GM21717 (cell line): ENCODE results near the gene PLEKHA7.
"Not testable (repeated sequence)": the region's sequence is repeated elsewhere in the genome, so short reads cannot be mapped to it uniquely, and the experiment has no call there.

Source experiments
- ATAC-seq: cut with Tn5 transposase; IDR thresholded peaks from one replicate; pipeline ENCODE4 v1.9.1; 2021; ENCODE audit warnings: mild to moderate bottlenecking, moderate library complexity; ENCODE audit not compliant: unreplicated experiment

The PLEKHA7 gene, protein sequence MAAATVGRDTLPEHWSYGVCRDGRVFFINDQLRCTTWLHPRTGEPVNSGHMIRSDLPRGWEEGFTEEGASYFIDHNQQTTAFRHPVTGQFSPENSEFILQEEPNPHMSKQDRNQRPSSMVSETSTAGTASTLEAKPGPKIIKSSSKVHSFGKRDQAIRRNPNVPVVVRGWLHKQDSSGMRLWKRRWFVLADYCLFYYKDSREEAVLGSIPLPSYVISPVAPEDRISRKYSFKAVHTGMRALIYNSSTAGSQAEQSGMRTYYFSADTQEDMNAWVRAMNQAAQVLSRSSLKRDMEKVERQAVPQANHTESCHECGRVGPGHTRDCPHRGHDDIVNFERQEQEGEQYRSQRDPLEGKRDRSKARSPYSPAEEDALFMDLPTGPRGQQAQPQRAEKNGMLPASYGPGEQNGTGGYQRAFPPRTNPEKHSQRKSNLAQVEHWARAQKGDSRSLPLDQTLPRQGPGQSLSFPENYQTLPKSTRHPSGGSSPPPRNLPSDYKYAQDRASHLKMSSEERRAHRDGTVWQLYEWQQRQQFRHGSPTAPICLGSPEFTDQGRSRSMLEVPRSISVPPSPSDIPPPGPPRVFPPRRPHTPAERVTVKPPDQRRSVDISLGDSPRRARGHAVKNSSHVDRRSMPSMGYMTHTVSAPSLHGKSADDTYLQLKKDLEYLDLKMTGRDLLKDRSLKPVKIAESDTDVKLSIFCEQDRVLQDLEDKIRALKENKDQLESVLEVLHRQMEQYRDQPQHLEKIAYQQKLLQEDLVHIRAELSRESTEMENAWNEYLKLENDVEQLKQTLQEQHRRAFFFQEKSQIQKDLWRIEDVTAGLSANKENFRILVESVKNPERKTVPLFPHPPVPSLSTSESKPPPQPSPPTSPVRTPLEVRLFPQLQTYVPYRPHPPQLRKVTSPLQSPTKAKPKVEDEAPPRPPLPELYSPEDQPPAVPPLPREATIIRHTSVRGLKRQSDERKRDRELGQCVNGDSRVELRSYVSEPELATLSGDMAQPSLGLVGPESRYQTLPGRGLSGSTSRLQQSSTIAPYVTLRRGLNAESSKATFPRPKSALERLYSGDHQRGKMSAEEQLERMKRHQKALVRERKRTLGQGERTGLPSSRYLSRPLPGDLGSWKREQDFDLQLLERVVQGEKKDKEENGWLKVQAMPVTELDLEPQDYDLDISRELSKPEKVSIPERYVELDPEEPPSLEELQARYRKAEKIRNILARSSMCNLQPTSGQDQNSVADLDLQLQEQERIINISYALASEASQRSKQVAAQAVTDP

DNA sequence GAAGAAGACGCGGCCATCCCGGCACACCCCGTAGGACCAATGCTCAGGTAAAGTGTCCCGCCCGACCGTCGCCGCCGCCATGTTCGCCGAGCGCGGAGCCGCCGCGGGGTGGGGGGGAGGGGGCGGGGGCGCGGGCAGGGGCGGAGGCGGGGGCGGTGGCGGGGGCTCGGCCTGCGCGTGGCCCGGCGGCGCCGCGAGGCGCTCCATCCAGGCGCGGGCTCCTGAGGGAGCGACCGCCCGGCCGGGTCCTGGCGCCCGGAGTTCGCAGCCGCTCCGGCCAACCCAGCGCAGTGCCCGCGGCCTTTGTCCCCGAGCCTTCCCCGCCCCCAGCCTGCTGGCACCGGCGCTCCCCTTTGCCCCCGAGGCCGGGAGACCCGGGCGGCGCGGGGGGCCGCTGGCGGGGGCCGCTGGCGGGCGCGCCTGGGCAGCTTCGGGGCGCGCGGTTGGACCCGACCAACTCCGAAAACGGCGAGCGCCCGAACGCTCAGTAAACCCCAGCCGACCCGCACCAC is at the start of gene PLEKHA7:
TSS of gene PLEKHA7 (minus strand) at position 94 of the 512 bp plus-strand sequence. CDS start at position 81, 13 bp downstream.
- ATAC-seq = no peak

DNA sequence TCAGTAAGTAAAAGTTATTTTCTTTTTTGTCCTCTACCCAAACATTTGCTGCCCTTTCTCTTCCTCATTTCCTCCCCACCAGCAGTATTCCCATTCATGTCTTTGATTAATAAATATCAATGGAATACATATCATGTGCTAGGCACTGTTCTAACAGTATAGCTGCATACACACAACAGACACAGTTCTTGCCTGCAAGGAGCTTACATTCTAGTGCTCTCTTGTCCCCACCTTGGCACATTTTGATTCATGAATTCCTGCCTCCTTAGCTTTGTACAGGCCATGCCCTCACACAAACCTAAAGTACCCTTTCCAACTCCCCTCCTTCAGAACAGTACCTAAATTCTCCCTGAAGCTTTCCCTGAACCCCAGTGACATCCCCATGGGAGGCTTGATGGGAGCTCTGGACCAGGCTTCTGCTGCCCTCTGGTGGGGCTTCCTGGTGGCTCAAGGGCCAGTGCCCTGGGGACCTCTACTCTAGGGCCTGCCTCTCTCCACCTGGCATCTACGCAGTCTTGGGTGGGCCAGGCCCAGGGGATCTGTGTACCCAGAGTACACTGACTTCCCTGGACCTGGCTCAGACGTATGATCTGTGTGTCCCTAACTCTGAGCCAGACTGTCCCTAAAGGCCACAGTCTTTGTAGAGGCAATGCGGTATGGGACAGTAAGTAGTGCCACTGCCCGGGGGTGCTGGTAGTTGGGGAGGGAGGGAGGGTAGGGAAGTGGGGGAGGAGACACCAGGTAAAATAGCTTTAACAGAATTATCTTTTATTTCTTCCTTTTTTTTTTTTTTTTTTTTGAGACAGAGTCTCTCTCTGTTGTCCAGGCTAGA is 49.2 kb upstream of the PLEKHA7 start:
- no peak for ATAC-seq

DNA sequence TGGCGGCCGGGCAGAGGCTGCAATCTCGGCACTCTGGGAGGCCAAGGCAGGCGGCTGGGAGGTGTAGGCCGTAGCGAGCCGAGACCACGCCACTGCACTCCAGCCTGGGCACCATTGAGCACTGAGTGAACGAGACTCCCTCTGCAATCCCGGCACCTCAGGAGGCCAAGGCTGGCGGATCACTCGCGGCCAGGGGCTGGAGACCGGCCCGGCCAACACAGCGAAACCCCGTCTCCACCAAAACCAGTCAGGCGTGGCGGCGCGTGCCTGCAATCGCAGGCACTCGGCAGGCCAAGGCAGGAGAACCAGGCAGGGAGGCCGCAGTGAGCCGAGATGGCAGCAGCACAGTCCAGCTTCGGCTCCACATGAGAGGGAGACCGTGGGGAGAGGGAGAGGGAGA is 36.9 kb upstream of the PLEKHA7 start:
- ATAC-seq = not testable (repeated sequence)

DNA sequence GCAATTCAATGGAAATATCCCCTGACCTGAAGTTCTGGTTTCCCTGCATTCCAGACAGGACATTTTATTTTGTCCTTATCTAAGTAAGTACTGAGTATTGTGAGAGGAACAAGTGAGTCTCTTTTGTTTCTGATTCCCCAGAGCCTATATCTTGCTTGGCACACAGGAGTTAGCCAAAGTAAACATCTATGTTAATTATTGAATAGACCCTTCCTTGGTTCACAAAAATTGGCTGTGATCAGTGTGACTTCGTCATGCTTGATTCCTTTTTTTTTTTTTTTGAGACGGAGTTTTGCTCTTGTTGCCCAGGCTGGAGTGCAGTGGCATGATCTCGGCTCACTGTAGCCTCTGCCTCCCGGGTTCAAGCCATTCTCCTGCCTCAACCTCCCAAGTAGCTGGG is 34.3 kb upstream of the PLEKHA7 start:
- not testable (repeated sequence) for ATAC-seq

DNA sequence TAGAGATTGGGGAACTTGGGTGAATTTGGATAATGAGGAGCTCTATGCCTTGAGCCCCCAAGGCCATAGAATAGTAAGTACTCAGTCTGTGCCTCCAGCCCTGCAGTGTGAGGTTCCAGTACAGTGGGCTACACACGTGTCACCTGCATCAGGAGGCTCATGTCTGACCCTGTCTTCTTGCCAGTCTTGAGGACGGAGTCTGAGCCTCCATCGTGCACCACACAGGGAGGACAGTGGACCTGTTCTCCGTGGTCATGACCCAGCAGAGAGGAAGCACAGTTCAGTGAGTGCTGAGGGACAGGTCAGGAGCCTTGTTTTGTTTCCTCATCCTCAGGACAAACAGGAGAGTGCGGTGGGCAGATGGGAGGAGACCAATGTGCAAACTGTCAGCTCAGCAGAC is 32.5 kb upstream of the PLEKHA7 start:
- no peak for ATAC-seq

DNA sequence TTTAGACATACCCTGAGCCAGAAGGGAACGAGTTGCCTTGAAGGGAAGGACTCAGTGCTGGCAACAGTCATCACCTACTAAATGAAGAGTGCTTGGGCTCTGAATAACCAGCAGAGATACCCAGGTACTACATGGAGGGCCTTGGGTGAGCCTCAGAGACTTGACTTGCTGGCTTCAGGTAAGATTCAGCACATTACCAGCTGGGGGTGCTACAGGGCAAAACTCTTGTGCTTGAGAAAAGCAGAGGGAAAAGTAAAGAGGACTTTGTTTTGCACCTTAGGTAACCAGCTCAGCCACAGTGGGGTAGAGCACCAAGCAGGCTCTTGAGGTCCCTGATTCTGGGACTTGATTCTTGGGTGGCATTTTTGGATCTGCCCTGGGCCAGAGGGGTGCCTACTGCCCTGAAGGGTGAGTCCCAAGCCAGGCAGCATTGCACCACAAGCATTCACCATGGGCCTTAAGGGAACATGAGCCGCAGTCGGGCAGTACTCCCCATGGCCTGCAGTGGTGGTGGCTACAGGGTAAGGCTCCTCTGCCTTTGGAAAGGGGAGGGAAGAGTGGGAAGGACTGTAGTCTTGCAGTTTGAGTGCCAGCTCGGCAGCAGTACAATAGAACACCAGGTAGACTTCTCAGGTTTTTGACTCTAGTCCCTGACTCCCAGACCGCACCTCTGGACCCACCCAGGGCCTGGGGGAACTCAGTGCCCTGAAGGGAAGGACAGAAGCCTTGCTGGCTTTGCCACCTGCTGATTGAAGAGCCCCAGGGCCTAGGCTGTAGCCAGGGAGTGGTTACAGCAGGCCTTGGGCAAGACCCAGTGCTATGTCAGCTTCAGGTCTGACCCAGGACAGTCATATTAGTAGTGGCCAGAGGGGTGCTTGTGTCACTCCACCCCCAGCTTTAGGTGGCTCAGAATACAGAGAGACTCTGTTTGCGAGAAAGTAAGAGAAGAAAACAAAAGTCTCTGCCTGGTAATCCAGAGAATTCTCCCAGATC is 22.7 kb upstream of the PLEKHA7 start:
- ATAC-seq = no peak

DNA sequence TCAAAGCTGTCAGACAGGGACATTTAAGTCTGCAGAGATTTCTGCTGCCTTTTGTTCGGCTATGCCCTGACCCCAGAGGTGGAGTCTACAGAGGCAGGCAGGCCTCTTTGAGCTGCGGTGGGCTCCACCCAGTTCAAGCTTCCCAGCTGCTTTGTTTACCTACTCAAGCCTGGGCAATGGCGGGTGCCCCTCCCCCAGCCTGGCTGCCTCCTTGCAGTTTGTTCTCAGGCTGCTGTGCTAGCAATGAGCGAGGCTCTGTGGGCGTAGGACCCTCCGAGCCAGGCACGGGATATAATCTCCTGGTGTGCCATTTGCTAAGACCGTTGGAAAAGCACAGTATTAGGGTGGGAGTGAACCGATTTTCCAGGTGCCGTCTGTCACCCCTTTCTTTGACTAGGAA is 19.8 kb upstream of the PLEKHA7 start:
- ATAC-seq = not testable (repeated sequence)

DNA sequence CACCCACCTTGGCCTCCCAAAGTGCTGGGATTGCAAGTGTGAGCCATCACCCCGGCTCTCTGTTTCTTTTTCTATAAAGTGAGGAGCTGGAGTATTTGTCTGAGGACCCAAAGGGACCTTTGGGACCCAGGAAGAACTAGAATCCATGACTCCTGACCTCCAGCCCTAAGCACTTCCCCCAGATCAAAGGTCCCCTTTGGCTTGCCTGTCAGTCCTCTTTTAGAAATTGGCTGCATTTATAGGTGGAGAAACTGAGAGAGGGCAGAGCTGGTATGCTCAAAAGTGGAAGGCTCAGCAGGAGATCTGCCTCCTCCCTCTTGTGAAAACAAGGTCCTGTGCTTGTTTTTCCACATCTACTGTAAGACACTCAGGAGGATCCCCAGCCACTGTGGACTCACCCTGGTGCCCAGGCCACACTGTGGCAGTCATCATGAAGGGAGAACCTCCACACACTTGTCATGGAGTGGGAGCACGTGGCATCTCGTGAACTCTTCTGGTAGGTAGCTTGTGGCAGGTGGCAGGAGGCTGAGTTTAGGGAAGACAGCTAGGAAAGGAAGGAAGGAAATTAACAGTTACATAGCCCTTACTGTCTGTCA is 12.4 kb upstream of the PLEKHA7 start:
- ATAC-seq = no peak

DNA sequence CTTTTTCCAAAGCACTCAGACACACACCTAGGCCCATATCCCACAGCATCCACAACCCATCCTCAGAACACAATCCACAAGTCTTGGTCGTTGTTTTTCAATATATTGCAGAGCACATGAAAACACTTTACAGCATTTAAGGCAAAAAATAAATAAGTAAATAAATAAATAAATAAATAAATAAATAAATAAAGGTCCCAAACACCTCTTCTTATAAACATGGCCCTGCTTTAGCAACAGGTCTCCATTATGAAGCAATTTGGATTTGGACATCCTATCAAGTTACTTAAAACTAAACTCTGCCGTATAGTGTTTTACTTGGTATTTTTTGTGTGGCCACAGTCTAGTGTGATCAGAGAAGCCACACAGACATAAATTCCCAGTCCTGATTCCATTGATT is 10.7 kb upstream of the PLEKHA7 start:
- no peak for ATAC-seq

DNA sequence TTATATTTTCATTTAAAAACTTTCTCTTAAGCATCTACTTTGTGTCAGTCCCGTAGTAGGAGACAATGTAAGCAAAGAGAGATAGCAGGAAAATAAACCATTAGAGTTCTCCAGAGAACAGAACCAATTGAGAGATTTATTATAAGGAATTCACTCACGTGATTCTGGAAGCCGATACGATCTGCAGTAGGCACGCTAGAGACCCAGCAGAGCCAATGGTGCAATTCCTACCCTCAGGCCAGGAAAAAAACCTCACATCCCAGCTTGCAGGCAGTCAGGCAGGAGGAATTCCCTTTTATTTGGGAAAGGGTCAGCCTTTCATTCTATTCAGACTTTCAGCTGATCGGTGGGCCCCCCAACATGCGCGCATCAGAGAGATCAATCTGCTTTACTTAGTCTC is 7.3 kb upstream of the PLEKHA7 start:
- no peak for ATAC-seq

DNA sequence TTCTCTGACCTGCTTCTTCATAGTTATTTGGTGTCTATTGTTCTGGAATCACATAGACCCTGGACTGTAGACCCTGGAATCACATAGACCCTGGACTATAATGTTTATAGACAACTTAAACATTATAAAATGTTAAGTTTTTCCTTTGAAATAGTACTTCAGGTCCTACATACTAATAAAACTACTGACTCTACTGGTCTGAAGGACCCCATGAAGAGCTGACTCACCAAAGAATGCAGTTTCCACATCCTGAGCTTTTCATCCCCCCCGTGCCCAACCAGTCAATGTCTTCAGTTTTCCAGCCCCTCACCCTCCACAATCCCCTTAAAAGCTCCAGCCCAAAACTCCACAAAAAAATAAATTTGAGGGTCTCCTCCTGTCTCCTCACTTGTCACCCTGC is 6.6 kb upstream of the PLEKHA7 start:
- no peak for ATAC-seq

DNA sequence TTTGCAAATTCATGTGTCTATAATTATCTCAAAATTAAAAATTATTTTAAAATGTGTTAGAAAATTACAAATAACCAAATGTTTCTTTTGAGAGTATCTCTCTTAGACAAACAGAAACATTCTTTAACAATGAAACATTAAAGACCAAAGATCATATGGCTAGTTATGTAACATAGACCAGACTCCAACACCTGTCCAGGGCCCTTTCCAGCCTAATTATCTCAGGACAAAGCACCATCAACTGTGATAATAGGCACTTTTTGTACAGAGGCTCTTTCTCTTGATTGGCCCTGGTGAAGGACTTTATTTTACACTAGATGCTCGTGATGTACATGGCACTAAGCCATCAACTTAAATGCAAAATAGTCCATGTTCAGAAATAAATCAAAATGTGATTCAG is 5.0 kb upstream of the PLEKHA7 start:
- ATAC-seq = no peak

DNA sequence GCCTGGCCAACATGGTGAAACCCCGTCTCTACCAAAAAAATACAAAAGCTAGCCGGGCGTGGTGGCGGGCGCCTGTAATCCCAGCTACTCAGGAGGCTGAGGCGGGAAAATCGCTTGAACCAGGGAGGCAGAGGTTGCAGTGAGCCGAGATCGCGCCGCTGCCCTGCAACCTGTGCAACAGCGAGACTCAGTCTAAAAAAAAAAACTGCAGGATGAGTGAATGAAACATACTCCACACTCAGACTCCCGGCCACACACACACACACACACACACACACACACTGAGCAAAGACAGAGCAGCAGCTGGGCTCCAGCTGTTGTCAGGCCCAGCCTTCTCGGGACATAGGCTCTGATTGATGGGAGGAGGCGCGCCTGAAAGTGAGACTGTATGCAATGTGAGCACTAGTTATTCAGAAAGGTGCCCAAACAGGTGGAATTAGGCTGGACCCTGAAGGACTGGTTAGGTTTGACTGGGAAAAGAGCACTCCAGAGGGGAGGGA is 1.5 kb upstream of the PLEKHA7 start:
- ATAC-seq = no peak

DNA sequence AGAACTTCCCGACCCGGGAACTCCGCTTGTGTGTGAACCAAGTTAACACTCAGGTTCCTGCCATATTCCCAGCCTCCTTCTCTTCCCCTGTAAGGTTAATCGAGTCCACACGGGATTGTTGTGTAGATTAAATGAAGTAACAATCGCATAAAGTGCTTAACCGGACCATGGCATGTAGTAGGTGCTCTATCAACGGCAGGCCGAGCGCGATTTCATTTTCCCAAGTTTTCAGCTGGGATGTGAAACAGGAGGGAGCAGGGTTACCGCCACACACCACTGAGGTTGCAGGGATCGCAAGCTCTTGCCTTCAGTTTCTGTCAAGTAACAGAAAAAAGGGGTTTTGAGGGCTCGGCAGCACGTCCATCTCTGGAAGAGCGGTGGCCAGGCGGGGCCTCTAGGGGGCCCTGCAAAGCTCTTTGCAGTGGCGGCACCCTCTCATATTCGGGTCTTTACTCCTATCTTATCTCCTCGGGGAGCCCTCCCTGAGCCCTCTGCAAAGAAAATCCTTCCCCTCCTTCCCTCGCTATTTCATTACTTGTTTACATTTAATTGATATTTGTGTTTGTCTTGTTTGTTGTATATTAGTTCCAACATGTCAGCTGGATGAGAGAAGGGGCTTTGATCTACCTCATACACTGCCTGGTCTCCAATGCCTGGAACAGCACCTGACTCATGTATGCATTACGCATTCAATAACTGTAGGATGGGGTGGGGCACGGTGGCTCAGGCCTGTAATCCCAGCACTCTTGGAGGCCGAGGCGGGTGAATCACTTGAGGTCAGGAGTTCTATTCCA is 816 bp upstream of the PLEKHA7 start:
- no peak for ATAC-seq

DNA sequence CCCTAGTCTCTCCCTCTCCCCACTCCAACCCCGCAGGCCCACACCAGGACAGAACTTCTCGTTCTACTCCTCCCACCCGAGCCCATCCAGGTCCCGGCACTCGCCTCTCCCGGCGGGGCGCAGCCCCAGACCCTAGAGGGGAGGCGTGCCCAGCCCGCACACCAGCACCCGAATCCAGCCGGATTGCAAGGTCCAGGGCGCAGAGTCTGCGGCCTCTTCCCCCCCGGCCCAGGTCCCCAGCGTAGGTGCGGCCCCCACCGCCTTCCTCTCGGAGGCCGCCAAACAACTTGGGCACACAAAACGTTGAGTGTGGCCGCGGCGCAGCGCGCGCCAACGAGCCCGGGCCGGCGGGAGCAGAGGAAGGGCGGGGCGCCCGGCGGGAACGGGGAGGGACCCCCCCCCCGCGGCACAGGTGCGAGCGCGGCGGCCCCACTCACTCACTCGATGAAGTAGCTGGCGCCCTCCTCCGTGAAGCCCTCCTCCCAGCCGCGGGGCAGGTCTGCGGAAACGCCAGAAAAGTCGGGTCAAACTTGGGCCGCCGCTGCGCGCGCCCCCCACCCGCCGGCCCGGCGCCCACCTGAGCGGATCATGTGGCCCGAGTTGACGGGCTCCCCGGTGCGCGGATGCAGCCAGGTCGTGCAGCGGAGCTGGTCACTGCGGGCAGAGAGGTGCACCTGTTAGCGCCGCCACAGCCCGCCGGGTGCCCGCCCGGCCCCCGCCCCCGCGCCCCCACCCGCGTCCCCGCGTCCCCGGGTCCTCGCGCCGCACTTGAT is 480 bp downstream of the PLEKHA7 start:
- ATAC-seq = no peak

DNA sequence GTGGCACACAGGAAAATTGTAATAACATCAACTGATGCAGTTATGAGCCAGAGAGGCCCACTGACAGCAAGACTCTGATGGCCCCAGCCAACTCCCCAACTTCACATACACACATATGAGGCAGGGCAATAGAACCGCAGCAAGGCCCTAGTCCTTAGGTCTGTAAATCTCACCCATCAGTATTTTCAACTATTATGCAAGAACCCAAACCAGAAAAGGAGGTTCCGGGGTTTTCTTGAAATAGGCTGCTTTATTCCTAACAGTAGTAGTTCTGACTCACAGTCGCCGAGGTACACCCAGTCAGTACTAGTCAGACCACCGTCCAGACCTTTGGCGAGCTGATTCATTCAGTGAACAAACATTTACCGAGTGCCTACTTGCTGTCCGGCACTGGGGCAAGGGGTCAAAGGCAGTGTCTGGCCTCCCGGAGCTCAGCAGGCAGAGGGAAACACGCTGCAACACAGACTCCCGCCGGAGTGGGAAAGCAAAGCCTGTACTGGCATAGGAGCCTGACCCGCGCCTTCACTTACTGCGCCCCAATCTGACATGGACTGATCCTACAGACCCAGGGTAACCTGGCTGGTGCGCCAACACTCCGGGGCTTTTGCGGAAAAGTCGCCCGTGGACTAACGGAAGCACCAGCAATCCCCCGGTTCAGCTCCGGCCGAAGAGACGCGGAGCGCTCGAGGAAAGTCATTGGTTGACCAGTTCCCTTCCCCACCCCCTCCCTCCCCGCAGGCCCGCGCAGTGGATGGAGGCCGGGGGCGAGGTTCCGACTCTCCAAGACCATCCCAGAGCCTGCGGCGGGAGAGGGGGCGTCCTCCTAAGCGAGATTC is 1.3 kb downstream of the PLEKHA7 start:
- ATAC-seq = no peak
